Stimulated activated naive CD4-positive, alpha-beta T cell (primary cell): ENCODE results near the gene FAM98B.

Experiments
- DNase-seq, 6 experiments: peaks; one replicate each; lab custom pipeline; 2025; lab: John Stamatoyannopoulos, UW

Gene FAM98B

GRCh38 chr15:38461066-38461833, 7.3 kb downstream of the FAM98B start:
- DNase-seq = no peak

GRCh38 chr15:38463893-38464292, 10.0 kb downstream of the FAM98B start:
- no peak for DNase-seq

- no peak for DNase-seq
Measured at GRCh38 chr15:38464675-38465074, 10.7 kb downstream of the FAM98B start.

DNA sequence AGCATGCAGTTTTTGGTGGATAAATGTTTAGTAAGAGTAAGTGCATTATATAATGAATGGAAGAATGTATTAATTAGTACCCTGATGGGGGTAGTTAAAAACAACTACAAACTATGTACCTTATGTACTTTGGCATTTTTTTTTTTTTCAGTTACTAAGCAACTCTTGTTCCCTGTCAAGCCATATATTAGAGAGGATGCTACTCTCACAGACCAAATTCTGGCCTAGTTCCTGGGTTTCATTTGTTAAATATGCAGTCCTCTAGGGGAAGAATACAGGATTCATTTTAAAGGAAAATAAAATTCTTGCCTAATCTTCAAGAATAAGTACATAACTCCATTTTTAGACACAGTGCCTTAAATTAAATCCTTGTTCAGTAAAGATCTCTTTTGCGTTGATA, 16.9 kb downstream of the FAM98B start:
- no peak for DNase-seq

GRCh38 chr15:38471974-38472373, 18.0 kb downstream of the FAM98B start:
- DNase-seq = no peak

DNA sequence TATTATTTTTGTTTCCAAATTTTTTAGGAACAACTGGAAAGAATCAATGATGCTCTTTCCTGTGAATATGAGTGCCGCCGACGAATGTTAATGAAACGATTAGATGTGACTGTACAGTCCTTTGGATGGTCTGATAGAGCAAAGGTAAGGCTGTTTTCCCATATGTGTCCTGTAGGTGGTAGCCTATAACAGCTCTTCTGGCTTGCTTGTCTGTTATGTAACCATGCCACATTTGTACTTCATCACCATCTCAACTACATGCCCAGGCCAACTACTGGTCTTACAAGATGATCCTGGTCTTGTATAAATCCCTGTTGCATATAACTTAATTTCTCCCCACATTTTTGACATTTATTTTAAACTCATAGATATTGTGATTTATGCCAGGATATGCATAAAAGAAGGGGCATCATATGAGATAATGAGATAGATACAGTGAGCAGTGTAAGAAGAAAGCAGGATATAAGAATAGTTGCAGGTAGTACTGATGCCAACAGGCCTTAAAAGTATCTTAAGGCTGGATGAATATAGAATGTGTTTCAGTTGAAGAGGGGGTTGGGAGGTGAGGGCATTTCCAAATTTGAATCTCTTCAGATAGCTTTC, 20.3 kb downstream of the FAM98B start:
- DNase-seq = peak in 4 of 6 experiments; percentile 10 to 72 (median 56)

GRCh38 chr15:38475361-38475760, 21.4 kb downstream of the FAM98B start:
- no peak for DNase-seq

DNA sequence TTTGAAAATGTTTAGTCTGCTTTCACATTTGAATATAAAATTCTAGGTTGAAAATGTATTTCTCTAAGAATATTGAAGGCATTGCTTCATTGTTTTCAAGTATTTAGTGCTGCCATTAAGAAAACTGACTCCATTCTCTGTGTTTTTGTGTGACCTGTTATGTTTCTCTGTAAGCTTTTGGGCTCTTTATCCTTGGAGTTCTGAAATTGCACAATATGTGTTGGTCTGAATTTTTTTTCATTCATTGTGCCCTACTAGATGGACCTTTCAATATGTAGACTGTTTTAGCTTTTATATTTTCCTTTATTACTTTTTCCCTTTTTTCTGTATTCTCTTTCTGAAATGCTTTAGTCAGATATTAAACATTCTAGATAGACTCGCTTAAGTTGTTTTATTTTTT, 22.2 kb downstream of the FAM98B start:
- no peak for DNase-seq

DNA sequence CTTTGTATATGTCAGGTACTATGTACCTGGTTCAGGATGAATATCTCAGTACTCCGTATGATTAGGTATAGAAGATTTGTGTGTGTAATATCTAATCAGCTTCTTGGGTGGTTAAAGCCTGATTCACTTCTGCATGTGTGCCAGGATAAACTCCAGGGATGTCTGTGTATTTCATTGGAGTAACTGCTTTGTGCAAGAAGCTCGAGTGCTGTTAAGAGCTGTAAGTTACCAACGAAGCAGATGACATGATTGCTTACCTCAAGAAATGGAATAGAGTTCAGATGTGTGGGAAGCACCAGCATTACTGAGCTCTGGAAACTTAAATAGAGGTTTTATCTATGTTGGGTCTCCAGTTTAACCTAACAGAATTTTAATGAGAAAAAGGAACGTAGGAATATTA, 23.7 kb downstream of the FAM98B start:
- no peak for DNase-seq

DNA sequence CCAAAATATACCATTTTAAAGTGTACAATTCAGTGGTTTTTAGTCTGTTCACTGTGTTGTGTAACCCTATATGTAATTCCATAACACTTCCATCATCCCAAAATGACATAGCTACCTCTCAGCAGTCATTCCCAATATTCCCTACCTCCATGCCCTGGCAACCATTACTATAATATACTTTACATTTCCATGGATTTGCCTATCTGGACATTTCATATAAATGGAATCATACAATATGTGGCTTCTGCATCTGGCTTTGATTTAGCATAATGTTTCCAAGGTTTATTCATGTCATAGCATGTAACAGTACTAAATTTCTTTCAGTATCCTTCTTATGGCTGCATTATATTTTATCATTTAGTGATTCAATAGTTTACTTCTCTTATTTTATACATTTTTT, 25.3 kb downstream of the FAM98B start:
- DNase-seq = no peak

GRCh38 chr15:38479756-38480155, 25.8 kb downstream of the FAM98B start:
- no peak for DNase-seq

DNA sequence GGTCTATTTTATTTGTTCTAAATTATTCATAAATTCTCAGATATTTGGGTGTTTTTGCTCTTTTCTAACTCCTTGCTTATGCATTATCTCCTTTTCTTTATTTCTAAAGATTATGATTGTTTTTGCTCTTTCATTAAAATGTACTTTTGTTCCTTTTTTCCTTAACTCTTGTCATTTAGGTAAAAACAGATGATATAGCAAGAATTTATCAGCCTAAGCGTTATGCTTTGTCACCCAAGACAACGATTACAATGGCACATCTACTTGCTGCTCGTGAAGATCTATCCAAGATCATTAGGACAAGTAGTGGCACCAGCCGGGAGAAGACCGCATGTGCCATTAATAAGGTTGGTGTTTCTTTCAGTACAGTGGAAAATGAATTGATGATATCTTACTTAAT, 27.2 kb downstream of the FAM98B start:
- DNase-seq = no peak

GRCh38 chr15:38481761-38482160, 27.8 kb downstream of the FAM98B start:
- no peak for DNase-seq

- DNase-seq = no peak
Measured at GRCh38 chr15:38482572-38482971, 28.6 kb downstream of the FAM98B start.

DNA sequence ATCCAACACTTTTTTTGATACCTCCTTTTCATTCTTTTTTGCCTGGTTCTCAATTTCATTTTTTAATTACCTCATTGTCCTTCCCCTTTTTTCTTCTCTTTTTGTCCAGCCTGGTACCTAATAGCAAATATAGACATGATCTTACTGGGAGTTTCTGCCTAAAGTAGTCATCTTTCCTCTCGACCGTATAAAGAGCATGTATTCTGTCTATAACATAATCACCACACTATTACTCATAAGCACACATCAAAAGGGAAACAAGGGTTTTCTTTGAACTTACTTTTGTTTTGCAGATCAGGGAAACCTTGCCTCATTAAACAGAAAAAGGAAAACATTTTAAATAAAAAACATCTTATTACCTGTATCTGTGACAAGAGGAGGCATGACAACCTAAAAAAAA, 33.0 kb downstream of the FAM98B start:
- peak in 1 of 6 experiments; percentile 13 for DNase-seq

- DNase-seq = no peak
Measured at GRCh38 chr15:38487378-38487777, 33.5 kb downstream of the FAM98B start.

GRCh38 chr15:38490242-38490922, 36.5 kb downstream of the FAM98B start:
- DNase-seq = no peak

DNA sequence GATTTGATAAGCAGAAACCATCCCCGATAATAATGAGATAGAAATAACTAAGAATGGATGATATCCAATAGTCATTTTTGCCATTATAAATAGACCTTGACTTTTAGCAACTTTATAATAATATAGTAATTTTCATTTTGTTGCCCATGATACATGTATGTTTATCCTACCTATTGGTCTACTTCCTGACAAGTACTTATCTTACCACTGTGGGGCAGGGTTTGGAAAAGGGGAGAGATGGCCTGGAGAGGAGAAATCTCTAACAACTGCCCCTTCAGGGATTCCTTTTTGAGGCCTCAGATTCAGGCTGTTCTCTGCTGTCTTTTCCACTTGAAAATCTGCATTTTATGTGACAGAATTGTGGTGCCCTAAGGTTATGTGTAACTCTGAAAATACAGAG, 42.2 kb downstream of the FAM98B start:
- no peak for DNase-seq

DNA sequence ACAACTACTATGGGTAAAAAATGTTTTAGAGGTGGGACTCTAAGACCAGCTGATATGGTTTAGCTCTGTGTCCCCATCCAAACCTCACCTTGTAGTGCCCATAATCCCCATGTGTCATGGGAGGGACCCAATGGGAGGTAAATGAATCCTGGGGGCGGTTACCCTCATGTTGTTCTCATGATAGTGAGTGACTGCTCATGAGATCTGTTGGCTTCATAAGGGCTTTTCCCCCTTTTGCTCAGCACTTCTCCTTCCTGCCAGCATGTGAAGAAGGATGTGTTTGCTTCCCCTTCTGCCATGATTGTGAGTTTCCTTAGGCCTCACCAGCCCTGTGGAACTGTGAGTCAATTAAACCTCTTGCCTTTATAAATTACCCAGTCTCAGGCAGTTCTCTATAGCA, 45.7 kb downstream of the FAM98B start:
- no peak for DNase-seq

DNA sequence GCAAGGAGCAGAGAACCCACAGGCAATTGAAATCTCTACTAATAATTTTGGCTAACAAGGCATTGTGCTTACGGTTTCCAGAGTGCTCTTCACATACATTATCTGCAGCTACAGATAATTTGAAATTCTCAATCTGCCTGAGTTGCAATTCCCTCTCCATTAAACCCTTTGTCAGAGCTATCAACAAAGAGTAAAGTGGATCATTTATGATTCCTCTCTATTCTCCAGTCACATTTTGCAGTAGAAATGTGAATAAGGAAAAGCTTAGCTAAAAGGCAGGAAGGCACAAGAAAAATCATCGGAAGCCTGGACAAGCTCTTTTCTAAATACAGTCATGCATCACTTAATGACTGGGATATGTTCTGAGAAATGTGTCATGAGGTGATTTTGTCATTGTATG, 49.6 kb downstream of the FAM98B start:
- no peak for DNase-seq

- DNase-seq = no peak
Measured at GRCh38 chr15:38504680-38505467, 50.9 kb downstream of the FAM98B start.

GRCh38 chr15:38506997-38507396, 53.1 kb downstream of the FAM98B start:
- no peak for DNase-seq
